Measurements from ENCODE around the gene SSTR3.

DNA sequence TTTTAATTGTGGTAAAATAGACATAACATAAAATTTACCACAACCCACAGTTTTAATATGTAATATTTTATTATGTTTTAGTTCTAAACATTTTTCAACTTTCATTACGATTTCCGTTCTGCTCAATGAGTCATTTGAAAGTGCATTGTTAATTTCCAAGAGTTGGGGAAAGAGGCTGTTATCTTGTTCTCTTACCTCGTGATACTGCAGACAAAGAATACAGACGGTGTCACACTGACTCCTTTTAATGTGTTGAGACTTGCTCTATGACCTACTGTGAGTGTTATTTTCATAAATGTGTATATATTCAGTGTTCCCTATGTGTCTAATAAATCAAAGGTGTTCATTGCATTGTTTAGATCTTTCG is 42.6 kb upstream of the SSTR3 start:
- TF ChIP-seq, protein P1, sequence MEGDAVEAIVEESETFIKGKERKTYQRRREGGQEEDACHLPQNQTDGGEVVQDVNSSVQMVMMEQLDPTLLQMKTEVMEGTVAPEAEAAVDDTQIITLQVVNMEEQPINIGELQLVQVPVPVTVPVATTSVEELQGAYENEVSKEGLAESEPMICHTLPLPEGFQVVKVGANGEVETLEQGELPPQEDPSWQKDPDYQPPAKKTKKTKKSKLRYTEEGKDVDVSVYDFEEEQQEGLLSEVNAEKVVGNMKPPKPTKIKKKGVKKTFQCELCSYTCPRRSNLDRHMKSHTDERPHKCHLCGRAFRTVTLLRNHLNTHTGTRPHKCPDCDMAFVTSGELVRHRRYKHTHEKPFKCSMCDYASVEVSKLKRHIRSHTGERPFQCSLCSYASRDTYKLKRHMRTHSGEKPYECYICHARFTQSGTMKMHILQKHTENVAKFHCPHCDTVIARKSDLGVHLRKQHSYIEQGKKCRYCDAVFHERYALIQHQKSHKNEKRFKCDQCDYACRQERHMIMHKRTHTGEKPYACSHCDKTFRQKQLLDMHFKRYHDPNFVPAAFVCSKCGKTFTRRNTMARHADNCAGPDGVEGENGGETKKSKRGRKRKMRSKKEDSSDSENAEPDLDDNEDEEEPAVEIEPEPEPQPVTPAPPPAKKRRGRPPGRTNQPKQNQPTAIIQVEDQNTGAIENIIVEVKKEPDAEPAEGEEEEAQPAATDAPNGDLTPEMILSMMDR (conservative IDR thresholded peaks at IDR 0.05 in 1 of 2, IDR thresholded peaks at IDR 0.05 in 1 of 2; ENCODE audit: low read depth in 1 of 2, low read length in 2 of 2) = no peak
- TF ChIP-seq EZH2 (IDR thresholded peaks at IDR 0.05; ENCODE audit: low read length, missing control alignments) = no peak
